Hepatocyte (in vitro differentiated cells): Measurements from ENCODE around the gene STT3B. TPM values are rescaled to one million over a fixed set of nuclear protein-coding genes. Genes with fewer than 3 reads are reported as not detected.

ENCODE experiments used
- DNase-seq: peaks from one replicate; pipeline ENCODE4 v3.0.0-alpha.2; 2016; ENCODE audit warnings: low spot score
- H2AFZ ChIP-seq: fragments of 200-600 bp; sonication (generic); 2 replicates; pipeline ENCODE4 v1.6.0; 2016; ENCODE audit warnings: antibody characterized with exemption, mild to moderate bottlenecking
- H3K27ac ChIP-seq: fragments of 200-600 bp; sonication (generic); 2 replicates; pipeline ENCODE4 v1.5.1; 2016; ENCODE audit warnings: mild to moderate bottlenecking
- H3K27me3 ChIP-seq: fragments of 200-600 bp; sonication (generic); 2 replicates; pipeline ENCODE4 v1.6.1; 2016
- H3K36me3 ChIP-seq: fragments of 200-600 bp; sonication (generic); replicated peaks from 2 replicates; pipeline ENCODE4 v1.5.1; 2016; ENCODE audit warnings: low read depth; ENCODE audit not compliant: insufficient read depth
- H3K4me1 ChIP-seq: fragments of 200-600 bp; sonication (generic); 2 replicates; pipeline ENCODE4 v1.5.1; 2016; ENCODE audit warnings: mild to moderate bottlenecking, moderate library complexity; ENCODE audit not compliant: insufficient read depth
- H3K4me2 ChIP-seq: fragments of 200-600 bp; sonication (generic); 2 replicates; pipeline ENCODE4 v1.6.0; 2016
- H3K4me3 ChIP-seq: fragments of 200-600 bp; sonication (generic); 2 replicates; pipeline ENCODE4 v1.5.1; 2016; ENCODE audit warnings: mild to moderate bottlenecking
- H3K79me2 ChIP-seq: fragments of 200-600 bp; sonication (generic); 2 replicates; pipeline ENCODE4 v1.6.0; 2017; ENCODE audit warnings: mild to moderate bottlenecking
- H3K9me2 ChIP-seq: fragments of 200-600 bp; sonication (generic); replicated peaks from 2 replicates; pipeline ENCODE4 v1.6.0; 2017; ENCODE audit warnings: mild to moderate bottlenecking; ENCODE audit not compliant: insufficient read depth
- H3K9me3 ChIP-seq: fragments of 200-600 bp; sonication (generic); 2 replicates; pipeline ENCODE4 v1.5.1; 2016; ENCODE audit warnings: low read depth, mild to moderate bottlenecking
- H4K20me1 ChIP-seq: fragments of 200-600 bp; sonication (generic); 2 replicates; pipeline ENCODE4 v1.6.0; 2016; ENCODE audit warnings: mild to moderate bottlenecking; ENCODE audit not compliant: insufficient read depth, poor library complexity, severe bottlenecking
- EZH2 ChIP-seq: fragments of 200-600 bp; sonication (generic); IDR thresholded peaks from 2 replicates; pipeline ENCODE4 v1.6.1; 2016; ENCODE audit warnings: antibody characterized with exemption, mild to moderate bottlenecking, borderline replicate concordance
- EZH2phosphoT487 ChIP-seq: fragments of 200-600 bp; sonication (generic); IDR thresholded peaks from one replicate; pipeline ENCODE4 v1.6.1; 2018; ENCODE audit warnings: antibody characterized with exemption, mild to moderate bottlenecking, low read depth, moderate library complexity; ENCODE audit not compliant: unreplicated experiment, severe bottlenecking
- WGBS: methylation state at CpG from one replicate; pipeline ENCODE4 v1.1.6; 2016; ENCODE audit warnings: low lambda C conversion rate; ENCODE audit errors: missing lambda C conversion rate; 5-methylcytosine and 5-hydroxymethylcytosine counted together
- polyA plus RNA-seq: library from polyadenylated mRNA; unstranded; fragments of >200 nt; fragmentation: Nextera tagmentation; extraction: Ambion mirVana; gene quantifications from 2 replicates; pipeline ENCODE4 v1.2.1, GENCODE V29; 2016
- total RNA-seq: library from RNA; depleted of rRNA; stranded (reverse); fragments of >200 nt; gene quantifications from 2 replicates; pipeline ENCODE4 v1.2.3, GENCODE V29; 2014
- TF ChIP-seq, protein P1 (sequence below): fragments of 200-600 bp; sonication (generic); IDR thresholded peaks from 2 replicates; pipeline ENCODE4 v1.5.1; 2016; ENCODE audit warnings: antibody characterized with exemption, mild to moderate bottlenecking; ENCODE audit not compliant: poor library complexity

Gene STT3B
- total and polyA plus RNA-seq, 2 experiments from 2014 or later: 101 to 253 TPM

DNA sequence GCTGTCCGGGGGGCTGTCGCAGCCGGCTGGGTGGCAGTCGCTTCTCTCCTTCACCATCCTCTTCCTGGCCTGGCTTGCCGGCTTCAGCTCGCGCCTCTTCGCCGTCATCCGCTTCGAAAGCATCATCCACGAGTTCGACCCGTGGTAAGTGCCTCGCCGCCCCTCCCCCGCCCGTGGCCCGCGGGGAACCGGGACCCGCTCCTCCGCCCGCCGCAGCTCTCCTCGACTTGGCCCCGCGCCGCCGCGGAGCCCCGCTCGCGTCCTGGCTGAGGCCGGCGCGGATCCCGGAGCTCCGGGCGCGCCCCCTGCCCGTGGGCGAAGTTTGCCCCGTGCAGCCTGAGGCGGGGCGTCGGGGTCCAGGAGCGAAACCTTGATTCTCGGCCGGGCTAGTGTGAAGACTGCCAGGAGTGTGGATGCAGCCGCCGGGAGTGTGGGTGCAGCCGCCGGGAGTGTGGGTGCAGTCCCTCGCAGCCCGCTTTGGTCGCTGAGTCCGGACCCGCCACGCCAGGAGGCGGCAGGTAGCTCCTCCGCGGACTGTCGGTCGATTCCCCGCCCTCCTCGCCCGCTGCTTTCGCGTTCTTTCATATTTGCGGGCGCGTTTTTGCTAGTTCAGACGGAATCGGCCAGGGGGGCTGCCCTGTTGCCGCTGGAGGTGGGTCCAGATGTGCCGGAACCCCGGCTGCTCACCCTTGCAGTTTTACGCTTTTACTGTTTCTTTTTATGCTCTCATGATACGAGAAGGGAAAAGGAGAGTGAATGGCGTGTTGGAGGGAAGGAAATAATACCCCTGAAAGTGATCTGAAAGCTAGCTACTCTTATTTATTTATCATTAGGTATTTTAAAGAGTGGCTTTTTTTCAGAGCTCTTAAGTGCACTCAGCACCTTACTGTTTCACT is 692 bp downstream of the STT3B start:
- Histone ChIP-seq H3K79me2 (peaks cover 62% of the 10 kb centered on the region), H3K4me3 (peak overlapping the region; percentile 73), H4K20me1 (peaks cover 46% of the 10 kb centered on the region), H3K27ac (peak overlapping the region; percentile 96), H3K9me2 (no peaks in the 10 kb centered on the region), H2AFZ (peak overlapping the region; percentile 64), H3K27me3 (no peaks in the 10 kb centered on the region), H3K4me2 (peak overlapping the region; percentile 81), H3K9me3 (no peaks in the 10 kb centered on the region), H3K4me1 (peaks cover 28% of the 10 kb centered on the region), H3K36me3 (no peaks in the 10 kb centered on the region)
- WGBS: 1% methylated on average over 69 of the region's 81 CpGs
- DNase-seq: peak; percentile 77
- no peak for TF ChIP-seq EZH2
- TF ChIP-seq, protein P1, sequence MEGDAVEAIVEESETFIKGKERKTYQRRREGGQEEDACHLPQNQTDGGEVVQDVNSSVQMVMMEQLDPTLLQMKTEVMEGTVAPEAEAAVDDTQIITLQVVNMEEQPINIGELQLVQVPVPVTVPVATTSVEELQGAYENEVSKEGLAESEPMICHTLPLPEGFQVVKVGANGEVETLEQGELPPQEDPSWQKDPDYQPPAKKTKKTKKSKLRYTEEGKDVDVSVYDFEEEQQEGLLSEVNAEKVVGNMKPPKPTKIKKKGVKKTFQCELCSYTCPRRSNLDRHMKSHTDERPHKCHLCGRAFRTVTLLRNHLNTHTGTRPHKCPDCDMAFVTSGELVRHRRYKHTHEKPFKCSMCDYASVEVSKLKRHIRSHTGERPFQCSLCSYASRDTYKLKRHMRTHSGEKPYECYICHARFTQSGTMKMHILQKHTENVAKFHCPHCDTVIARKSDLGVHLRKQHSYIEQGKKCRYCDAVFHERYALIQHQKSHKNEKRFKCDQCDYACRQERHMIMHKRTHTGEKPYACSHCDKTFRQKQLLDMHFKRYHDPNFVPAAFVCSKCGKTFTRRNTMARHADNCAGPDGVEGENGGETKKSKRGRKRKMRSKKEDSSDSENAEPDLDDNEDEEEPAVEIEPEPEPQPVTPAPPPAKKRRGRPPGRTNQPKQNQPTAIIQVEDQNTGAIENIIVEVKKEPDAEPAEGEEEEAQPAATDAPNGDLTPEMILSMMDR: peak; percentile 36

DNA sequence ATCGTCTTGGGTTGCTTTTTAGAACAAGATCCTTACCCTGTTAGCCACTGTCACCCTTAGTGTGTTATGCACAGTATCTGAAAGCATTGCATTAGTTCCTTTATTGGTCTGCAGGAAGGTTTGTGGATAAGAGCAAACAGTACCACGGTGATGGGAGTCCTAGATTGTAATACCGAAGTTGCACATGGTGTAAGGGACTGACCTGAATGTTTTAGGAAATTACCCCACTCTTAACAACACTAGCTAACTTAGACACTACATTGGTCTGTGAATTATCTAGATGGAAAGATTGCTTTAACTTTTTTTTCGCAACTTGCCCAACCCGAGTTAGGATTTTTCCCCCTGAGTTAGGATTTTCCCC is 1.3 kb downstream of the STT3B start:
- peaks cover 68% of the 10 kb centered on the region for H3K79me2 ChIP-seq
- peak overlapping the region; percentile 81 for H3K4me2 ChIP-seq
- TF ChIP-seq EZH2phosphoT487: no peak
- TF ChIP-seq EZH2: no peak
- TF ChIP-seq, protein P1: no peak
- no peaks in the 10 kb centered on the region for H3K9me3 ChIP-seq
- peaks cover 49% of the 10 kb centered on the region for H4K20me1 ChIP-seq
- 5% methylated on average over 5 of the region's 5 CpGs for WGBS
- H3K4me3 ChIP-seq: peak overlapping the region; percentile 73
- peak overlapping the region; percentile 96 for H3K27ac ChIP-seq
- H3K4me1 ChIP-seq: peaks cover 28% of the 10 kb centered on the region
- no peaks in the 10 kb centered on the region for H3K36me3 ChIP-seq
- peak; percentile 26 for DNase-seq
- H2AFZ ChIP-seq: no peak overlapping the region
- no peaks in the 10 kb centered on the region for H3K27me3 ChIP-seq
- no peaks in the 10 kb centered on the region for H3K9me2 ChIP-seq

DNA sequence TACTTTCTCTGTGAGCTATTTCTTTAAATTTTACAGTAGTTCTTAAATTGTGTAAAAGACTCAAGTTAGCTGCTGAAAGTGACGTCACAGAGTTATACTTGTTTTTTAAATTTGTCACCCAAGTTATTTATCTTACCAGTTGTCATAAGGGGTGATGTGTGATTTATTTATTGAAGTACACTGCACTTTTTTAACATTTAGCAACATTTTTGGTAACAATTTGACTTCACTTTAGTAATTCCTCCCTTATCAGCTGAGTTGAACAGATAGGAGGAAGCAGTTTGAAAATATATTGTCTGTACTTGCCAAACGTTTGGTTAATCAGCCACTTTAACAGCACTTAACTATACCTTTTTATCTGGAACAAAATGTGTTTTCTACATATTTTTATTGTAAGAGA is 3.8 kb downstream of the STT3B start:
- H3K36me3 ChIP-seq: no peaks in the 10 kb centered on the region
- no peaks in the 10 kb centered on the region for H3K9me2 ChIP-seq
- peaks cover 58% of the 10 kb centered on the region for H4K20me1 ChIP-seq
- no peaks in the 10 kb centered on the region for H3K27me3 ChIP-seq
- H3K27ac ChIP-seq: peak overlapping the region; percentile 49
- peak overlapping the region; percentile 81 for H3K4me2 ChIP-seq
- H3K4me1 ChIP-seq: peaks cover 28% of the 10 kb centered on the region
- H2AFZ ChIP-seq: no peak overlapping the region
- TF ChIP-seq, protein P1: no peak
- no peak for TF ChIP-seq EZH2phosphoT487
- no peak for TF ChIP-seq EZH2
- no peak overlapping the region for H3K4me3 ChIP-seq
- H3K9me3 ChIP-seq: no peaks in the 10 kb centered on the region
- WGBS: 25% methylated on average over 2 of the region's 2 CpGs
- no peak for DNase-seq
- H3K79me2 ChIP-seq: peaks cover 83% of the 10 kb centered on the region
